ENCODE data around the gene C19orf25.

C19orf25 gene

DNA sequence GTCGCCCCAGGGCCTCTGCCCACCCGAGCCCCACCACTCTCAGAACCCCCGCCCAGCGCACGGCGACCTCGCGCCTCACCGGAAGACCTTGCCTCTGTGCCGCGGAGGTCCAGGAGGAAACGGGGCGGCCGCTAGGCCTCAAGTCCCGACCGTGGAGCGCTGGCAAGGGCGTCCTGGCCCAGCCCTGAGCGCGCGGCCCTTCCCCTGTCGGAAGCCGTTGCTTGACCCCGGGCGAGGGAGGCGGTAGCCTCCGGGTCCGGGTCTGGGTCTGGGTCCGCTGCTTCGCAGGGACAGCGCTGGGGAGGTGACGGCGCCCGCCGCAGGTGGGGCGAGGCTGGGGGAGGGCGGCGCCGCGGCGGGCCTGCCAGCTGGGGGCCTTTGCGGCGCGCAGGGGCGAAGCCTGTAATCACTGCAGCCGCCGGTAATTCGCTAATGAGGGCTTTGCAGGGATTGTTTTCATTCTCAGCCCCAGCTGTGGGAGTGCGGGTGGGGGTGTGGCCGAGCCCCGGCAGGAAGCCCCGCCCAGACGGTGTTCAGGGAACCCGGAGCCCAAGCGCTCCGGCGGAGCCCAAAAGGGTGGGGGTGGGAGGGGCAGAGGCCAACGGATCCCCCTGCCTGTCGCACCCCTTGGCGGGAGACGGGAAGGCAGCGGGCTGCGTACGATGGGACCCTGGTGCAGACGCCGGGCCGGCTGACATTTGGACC, 8.6 kb downstream of the C19orf25 start:
- H3K9me3 Mint-ChIP-seq = no peaks in the 10 kb centered on the region
- H3K36me3 Mint-ChIP-seq (ENCODE audit: low read depth) = peaks cover 2% of the 10 kb centered on the region
- peaks cover 8% of the 10 kb centered on the region for H3K27me3 Mint-ChIP-seq (ENCODE audit: low read depth)

GRCh38 chr19:1470055-1470304, 9.0 kb downstream of the C19orf25 start:
- Mint-ChIP-seq H3K27me3 (ENCODE audit: low read depth) (peaks cover 8% of the 10 kb centered on the region), H3K36me3 (ENCODE audit: low read depth) (peaks cover 2% of the 10 kb centered on the region), H3K4me3 (peak overlapping the region; percentile 67), H3K4me1 (ENCODE audit: low read depth) (peaks cover 2% of the 10 kb centered on the region), H3K27ac (no peak overlapping the region), H3K9me3 (no peaks in the 10 kb centered on the region)

More for the DNA sequence above, 8.6 kb downstream of the C19orf25 start:
- peak overlapping the region; percentile 67 for H3K4me3 Mint-ChIP-seq
- H3K4me1 Mint-ChIP-seq (ENCODE audit: low read depth) = peaks cover 2% of the 10 kb centered on the region
- no peak overlapping the region for H3K27ac Mint-ChIP-seq

GRCh38 chr19:1469255-1470054, 9.6 kb downstream of the C19orf25 start:
- peaks cover 2% of the 10 kb centered on the region for H3K4me1 Mint-ChIP-seq (ENCODE audit: low read depth)
- H3K27me3 Mint-ChIP-seq (ENCODE audit: low read depth) = peaks cover 8% of the 10 kb centered on the region
- no peaks in the 10 kb centered on the region for H3K9me3 Mint-ChIP-seq
- H3K36me3 Mint-ChIP-seq (ENCODE audit: low read depth) = peaks cover 2% of the 10 kb centered on the region
- no peak overlapping the region for H3K27ac Mint-ChIP-seq
- H3K4me3 Mint-ChIP-seq = peak overlapping the region; percentile 67

- Mint-ChIP-seq H3K27ac (no peak overlapping the region), H3K4me1 (ENCODE audit: low read depth) (peaks cover 2% of the 10 kb centered on the region), H3K27me3 (ENCODE audit: low read depth) (peaks cover 8% of the 10 kb centered on the region), H3K4me3 (no peak overlapping the region), H3K36me3 (ENCODE audit: low read depth) (peaks cover 2% of the 10 kb centered on the region), H3K9me3 (no peaks in the 10 kb centered on the region)
Measured at GRCh38 chr19:1468821-1469254, 10.2 kb downstream of the C19orf25 start.

- Mint-ChIP-seq H3K4me1 (ENCODE audit: low read depth) (peaks cover 2% of the 10 kb centered on the region), H3K36me3 (ENCODE audit: low read depth) (peaks cover under 1% of the 10 kb centered on the region), H3K9me3 (no peaks in the 10 kb centered on the region), H3K27ac (no peak overlapping the region), H3K27me3 (ENCODE audit: low read depth) (peaks cover 8% of the 10 kb centered on the region), H3K4me3 (no peak overlapping the region)
Measured at GRCh38 chr19:1468274-1468820, 10.7 kb downstream of the C19orf25 start.

DNA sequence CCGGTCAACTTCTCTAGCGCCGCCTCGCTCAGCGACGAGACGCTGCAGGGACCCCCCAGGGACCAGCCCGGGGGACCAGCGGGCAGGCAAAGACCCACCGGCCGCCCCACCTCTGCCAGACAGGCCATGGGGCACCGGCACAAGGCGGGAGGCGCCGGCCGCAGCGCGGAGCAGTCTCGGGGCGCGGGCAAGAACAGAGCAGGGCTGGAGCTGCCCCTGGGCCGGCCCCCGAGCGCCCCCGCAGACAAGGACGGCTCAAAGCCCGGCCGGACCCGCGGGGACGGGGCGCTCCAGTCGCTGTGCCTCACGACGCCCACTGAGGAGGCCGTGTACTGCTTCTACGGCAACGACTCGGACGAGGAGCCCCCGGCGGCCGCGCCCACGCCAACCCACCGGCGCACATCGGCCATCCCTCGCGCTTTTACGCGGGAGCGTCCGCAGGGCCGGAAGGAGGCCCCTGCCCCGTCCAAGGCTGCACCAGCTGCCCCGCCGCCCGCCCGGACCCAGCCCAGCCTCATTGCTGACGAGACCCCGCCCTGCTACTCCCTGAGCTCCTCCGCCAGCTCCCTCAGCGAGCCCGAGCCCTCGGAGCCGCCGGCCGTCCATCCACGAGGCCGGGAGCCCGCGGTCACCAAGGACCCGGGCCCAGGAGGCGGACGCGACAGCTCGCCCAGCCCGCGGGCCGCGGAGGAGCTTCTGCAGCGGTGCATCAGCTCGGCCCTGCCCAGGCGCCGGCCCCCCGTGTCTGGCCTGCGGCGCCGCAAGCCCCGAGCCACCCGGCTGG, 11.3 kb downstream of the C19orf25 start:
- Mint-ChIP-seq H3K36me3 (ENCODE audit: low read depth) (no peaks in the 10 kb centered on the region), H3K27me3 (ENCODE audit: low read depth) (peaks cover 4% of the 10 kb centered on the region), H3K9me3 (no peaks in the 10 kb centered on the region), H3K27ac (no peak overlapping the region), H3K4me3 (no peak overlapping the region), H3K4me1 (ENCODE audit: low read depth) (peaks cover 2% of the 10 kb centered on the region)

DNA sequence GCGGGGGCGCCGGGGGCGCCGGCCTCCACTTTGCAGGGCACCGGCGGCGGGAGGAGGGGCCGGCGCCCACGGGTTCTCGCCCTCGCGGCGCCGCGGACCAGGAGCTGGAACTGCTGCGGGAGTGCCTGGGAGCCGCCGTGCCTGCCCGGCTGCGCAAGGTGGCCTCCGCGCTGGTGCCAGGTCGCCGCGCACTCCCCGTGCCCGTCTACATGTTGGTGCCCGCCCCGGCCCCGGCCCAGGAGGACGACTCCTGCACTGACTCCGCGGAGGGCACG, 11.9 kb downstream of the C19orf25 start:
- Mint-ChIP-seq H3K4me1 (ENCODE audit: low read depth) (peaks cover 2% of the 10 kb centered on the region), H3K4me3 (no peak overlapping the region), H3K27ac (no peak overlapping the region), H3K36me3 (ENCODE audit: low read depth) (no peaks in the 10 kb centered on the region), H3K27me3 (ENCODE audit: low read depth) (peaks cover 4% of the 10 kb centered on the region), H3K9me3 (no peaks in the 10 kb centered on the region)

GRCh38 chr19:1466461-1467214, 12.4 kb downstream of the C19orf25 start:
- peaks cover 4% of the 10 kb centered on the region for H3K27me3 Mint-ChIP-seq (ENCODE audit: low read depth)
- H3K36me3 Mint-ChIP-seq (ENCODE audit: low read depth) = no peaks in the 10 kb centered on the region
- no peak overlapping the region for H3K27ac Mint-ChIP-seq
- peaks cover 2% of the 10 kb centered on the region for H3K4me1 Mint-ChIP-seq (ENCODE audit: low read depth)
- H3K4me3 Mint-ChIP-seq = no peak overlapping the region
- no peaks in the 10 kb centered on the region for H3K9me3 Mint-ChIP-seq

DNA sequence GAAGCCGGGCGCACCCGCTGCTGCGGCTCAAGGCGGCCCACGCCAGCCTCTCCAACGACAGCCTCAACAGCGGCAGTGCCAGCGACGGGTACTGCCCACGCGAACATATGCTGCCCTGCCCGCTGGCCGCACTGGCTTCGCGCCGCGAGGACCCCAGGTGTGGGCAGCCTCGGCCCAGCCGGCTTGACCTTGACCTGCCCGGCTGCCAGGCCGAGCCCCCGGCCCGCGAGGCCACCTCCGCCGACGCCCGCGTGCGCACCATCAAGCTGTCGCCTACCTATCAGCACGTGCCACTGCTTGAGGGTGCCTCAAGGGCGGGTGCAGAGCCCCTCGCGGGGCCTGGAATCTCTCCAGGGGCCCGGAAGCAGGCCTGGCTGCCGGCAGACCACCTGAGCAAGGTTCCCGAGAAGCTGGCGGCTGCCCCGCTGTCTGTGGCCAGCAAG, 13.0 kb downstream of the C19orf25 start:
- no peak overlapping the region for H3K4me3 Mint-ChIP-seq
- peaks cover under 1% of the 10 kb centered on the region for H3K27me3 Mint-ChIP-seq (ENCODE audit: low read depth)
- no peaks in the 10 kb centered on the region for H3K4me1 Mint-ChIP-seq (ENCODE audit: low read depth)
- H3K27ac Mint-ChIP-seq = no peak overlapping the region
- H3K36me3 Mint-ChIP-seq (ENCODE audit: low read depth) = no peaks in the 10 kb centered on the region
- no peaks in the 10 kb centered on the region for H3K9me3 Mint-ChIP-seq

DNA sequence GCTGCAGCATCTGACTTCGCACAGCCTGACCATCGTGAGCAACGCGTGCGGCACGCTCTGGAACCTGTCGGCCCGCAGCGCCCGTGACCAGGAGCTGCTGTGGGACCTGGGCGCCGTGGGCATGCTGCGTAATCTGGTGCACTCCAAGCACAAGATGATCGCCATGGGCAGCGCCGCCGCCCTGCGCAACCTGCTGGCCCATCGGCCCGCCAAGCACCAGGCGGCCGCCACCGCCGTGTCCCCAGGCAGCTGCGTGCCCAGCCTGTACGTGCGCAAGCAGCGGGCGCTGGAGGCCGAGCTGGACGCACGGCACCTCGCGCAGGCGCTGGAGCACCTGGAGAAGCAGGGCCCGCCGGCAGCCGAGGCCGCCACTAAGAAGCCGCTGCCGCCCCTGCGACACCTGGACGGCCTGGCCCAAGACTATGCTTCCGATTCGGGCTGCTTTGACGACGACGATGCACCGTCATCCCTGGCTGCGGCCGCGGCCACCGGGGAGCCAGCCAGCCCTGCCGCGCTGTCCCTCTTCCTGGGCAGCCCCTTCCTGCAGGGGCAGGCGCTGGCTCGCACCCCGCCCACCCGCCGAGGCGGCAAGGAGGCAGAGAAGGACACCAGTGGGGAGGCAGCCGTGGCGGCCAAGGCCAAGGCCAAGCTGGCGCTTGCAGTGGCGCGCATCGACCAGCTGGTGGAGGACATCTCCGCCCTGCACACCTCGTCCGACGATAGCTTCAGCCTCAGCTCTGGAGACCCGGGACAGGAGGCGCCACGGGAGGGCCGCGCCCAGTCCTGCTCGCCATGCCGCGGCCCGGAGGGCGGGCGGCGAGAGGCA, 13.6 kb downstream of the C19orf25 start:
- Mint-ChIP-seq H3K9me3 (no peaks in the 10 kb centered on the region), H3K4me1 (ENCODE audit: low read depth) (no peaks in the 10 kb centered on the region), H3K36me3 (ENCODE audit: low read depth) (no peaks in the 10 kb centered on the region), H3K4me3 (no peak overlapping the region), H3K27ac (no peak overlapping the region), H3K27me3 (ENCODE audit: low read depth) (no peaks in the 10 kb centered on the region)

- Mint-ChIP-seq H3K9me3 (no peaks in the 10 kb centered on the region), H3K36me3 (ENCODE audit: low read depth) (no peaks in the 10 kb centered on the region), H3K27me3 (ENCODE audit: low read depth) (peaks cover 18% of the 10 kb centered on the region), H3K4me1 (ENCODE audit: low read depth) (no peaks in the 10 kb centered on the region), H3K27ac (no peak overlapping the region), H3K4me3 (no peak overlapping the region)
Measured at GRCh38 chr19:1461862-1462261, 17.2 kb downstream of the C19orf25 start.

DNA sequence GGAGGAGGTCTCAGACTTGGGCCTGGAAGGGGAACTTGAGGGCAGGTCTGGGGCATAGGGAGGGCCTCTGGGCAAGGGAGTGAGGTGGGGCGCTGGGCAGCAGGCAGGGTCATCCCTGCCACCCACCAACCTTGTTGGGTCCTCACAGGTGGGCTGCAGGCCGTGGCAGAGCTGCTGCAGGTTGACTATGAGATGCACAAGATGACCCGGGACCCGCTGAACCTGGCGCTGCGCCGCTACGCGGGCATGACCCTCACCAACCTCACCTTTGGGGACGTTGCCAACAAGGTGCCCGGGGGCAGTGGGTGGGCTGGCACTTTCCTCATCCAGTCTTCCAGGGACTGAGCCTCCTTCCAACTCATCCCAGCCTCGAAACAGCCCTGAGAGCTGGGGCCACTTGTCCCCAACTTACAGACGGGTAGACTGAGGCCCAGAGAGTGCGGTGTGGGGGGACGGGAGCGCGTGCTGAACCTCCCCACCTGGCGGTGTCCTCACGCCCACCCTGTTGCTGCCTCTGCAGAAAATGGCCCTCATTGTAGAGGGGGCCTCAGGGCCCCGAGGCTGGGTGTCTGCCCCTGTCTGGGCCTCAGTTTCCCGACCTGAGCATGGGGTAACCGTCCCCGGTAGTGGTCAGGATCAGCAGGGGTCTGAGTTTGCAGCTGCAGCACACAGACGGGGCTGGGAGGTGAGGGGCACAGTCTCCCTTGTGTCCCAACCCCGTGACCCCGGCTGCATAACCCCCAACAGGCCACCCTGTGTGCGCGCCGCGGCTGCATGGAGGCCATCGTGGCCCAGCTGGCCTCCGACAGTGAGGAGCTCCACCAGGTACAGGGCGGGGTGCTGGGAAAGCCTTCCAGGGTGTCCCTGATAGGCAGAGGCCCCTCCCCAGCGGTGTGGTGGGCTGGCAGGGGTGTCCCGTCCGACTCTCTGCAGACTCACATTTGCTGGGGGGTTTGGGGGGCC, 18.7 kb downstream of the C19orf25 start:
- Mint-ChIP-seq H3K27me3 (ENCODE audit: low read depth) (peaks cover 24% of the 10 kb centered on the region), H3K4me1 (ENCODE audit: low read depth) (peaks cover 4% of the 10 kb centered on the region), H3K27ac (no peak overlapping the region)

DNA sequence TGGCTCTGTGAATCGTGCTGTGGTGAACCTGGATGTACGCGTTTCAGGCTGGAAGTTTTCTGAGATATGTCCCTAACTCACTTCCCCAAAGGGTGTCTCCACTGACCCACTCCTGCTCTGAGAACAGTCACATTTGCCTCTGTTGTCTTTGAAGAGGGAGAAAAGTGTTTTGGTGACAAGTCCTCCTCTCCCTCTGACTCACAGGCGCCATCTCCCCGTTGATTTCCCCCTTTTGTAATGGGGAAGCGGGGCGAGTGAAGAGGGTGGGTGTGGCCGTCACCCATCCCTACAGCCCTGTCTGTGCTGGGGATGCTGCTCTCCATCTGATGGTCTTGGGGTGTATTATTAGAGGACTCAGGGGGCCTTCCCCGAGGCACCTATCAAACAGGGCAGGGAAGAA, 19.5 kb downstream of the C19orf25 start:
- H3K27me3 Mint-ChIP-seq (ENCODE audit: low read depth) = peaks cover 31% of the 10 kb centered on the region
- no peak overlapping the region for H3K4me3 Mint-ChIP-seq
- H3K27ac Mint-ChIP-seq = no peak overlapping the region
- no peaks in the 10 kb centered on the region for H3K9me3 Mint-ChIP-seq
- H3K36me3 Mint-ChIP-seq (ENCODE audit: low read depth) = no peaks in the 10 kb centered on the region
- H3K4me1 Mint-ChIP-seq (ENCODE audit: low read depth) = peaks cover 7% of the 10 kb centered on the region

More for the DNA sequence above, 18.7 kb downstream of the C19orf25 start:
- Mint-ChIP-seq H3K4me3 (no peak overlapping the region), H3K36me3 (ENCODE audit: low read depth) (no peaks in the 10 kb centered on the region), H3K9me3 (no peaks in the 10 kb centered on the region)
